Sigmoid colon (tissue), 4 donors: ENCODE data around the gene RORB.

Experiments used
- EP300 ChIP-seq, 4 donors: sonication (generic); formaldehyde crosslinking; IDR thresholded peaks; one replicate each; pipeline ENCODE4 v1.6.1; 2017; ENCODE audit warnings: antibody characterized with exemption in 4 of 4
- POLR2A ChIP-seq, 2 donors: fragments of 450-650 bp; IDR thresholded peaks; one replicate each; pipeline ENCODE4 v1.6.1; 2016; ENCODE audit warnings: antibody characterized with exemption in 2 of 2, mild to moderate bottlenecking in 2 of 2, moderate library complexity in 2 of 2
- POLR2AphosphoS5 ChIP-seq, 4 donors: sonication (generic); formaldehyde crosslinking; IDR thresholded peaks; one replicate each; pipeline ENCODE4 v1.6.1; 2017; ENCODE audit warnings: antibody characterized with exemption in 4 of 4
- TF ChIP-seq, protein P1 (sequence below), 4 experiments: fragments of 450-650 bp in 3 of 4; fragments of 200-600 bp in 1 of 4; IDR thresholded peaks; one replicate each; pipeline ENCODE4 v1.5.1; 2016 to 2019; ENCODE audit warnings: antibody characterized with exemption in 4 of 4, mild to moderate bottlenecking in 3 of 4, moderate library complexity in 2 of 4

DNA sequence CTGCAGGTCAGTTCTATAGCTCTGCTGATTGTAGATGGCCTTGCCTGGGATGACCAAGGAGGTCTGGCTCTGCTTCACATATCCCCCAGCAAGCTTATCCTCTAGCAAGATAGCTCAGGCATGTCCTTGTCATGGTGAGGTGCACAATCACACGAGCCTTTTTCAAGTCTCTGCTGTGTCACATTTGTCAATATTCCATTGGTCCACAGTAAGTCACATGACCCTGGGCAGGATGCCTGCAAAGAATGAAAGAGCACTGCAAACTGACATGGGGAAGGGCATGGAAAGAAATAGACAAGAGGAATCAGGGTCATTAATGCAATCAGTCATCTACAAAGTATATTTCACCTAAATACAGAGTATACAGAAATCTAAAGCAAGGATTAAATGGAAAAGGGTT lies 142.0 kb downstream of the RORB start:
- TF ChIP-seq POLR2A (IDR thresholded peaks at IDR 0.05) (no peak), POLR2AphosphoS5 (IDR thresholded peaks at IDR 0.05) (no peak), EP300 (IDR thresholded peaks at IDR 0.05) (no peak)
- TF ChIP-seq, protein P1, sequence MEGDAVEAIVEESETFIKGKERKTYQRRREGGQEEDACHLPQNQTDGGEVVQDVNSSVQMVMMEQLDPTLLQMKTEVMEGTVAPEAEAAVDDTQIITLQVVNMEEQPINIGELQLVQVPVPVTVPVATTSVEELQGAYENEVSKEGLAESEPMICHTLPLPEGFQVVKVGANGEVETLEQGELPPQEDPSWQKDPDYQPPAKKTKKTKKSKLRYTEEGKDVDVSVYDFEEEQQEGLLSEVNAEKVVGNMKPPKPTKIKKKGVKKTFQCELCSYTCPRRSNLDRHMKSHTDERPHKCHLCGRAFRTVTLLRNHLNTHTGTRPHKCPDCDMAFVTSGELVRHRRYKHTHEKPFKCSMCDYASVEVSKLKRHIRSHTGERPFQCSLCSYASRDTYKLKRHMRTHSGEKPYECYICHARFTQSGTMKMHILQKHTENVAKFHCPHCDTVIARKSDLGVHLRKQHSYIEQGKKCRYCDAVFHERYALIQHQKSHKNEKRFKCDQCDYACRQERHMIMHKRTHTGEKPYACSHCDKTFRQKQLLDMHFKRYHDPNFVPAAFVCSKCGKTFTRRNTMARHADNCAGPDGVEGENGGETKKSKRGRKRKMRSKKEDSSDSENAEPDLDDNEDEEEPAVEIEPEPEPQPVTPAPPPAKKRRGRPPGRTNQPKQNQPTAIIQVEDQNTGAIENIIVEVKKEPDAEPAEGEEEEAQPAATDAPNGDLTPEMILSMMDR (IDR thresholded peaks at IDR 0.05) = no peak
